HCT116 (cell line): Measurements from ENCODE around the gene HNRNPAB. TPM values are rescaled to one million over a fixed set of nuclear protein-coding genes. Genes with fewer than 3 reads are reported as not detected.

Source experiments
- ATAC-seq: fragments of 200-7000 bp; cut with Tn5 transposase; 2 replicates; pipeline ENCODE4 v1.9.1; 2020; ENCODE audit warnings: mild to moderate bottlenecking, moderate library complexity
- BruUV-seq: library from RNA; stranded (reverse); fragments of 400-500 nt; replicated peaks from 2 replicates; lab custom pipeline; 2021; lab: Mats Ljungman, UMichigan
- CTCF ChIA-PET: fragments of 300-600 bp; sonication (Branson Sonifier 250); formaldehyde crosslinking; loops from one replicate; lab custom pipeline; 2021; ENCODE audit warnings: antibody characterized with exemption; lab: Charles Lee
- POLR2A ChIA-PET: fragments of 300-600, 350-600 bp; sonication (Branson Sonifier 250); formaldehyde crosslinking; loops from one replicate; lab custom pipeline; 2021; ENCODE audit warnings: antibody characterized with exemption; lab: Charles Lee
- RAD21 ChIA-PET, 2 experiments: fragments of 300-600 bp; sonication (Branson Sonifier 250); formaldehyde crosslinking; loops; one replicate each; lab custom pipeline; 2023; ENCODE audit warnings: low total read pairs in 2 of 2; ENCODE audit not compliant: uncharacterized antibody in 2 of 2, unreplicated experiment in 2 of 2, low non-redundant PET in 1 of 2; lab: Charles Lee
- DNase-seq: peaks from one replicate; pipeline ENCODE4 v3.0.0-alpha.2; 2010; ENCODE audit warnings: low read depth, low spot score
- H2AFZ ChIP-seq: fragments of 200-600 bp; shearing (Covaris generic), sonication (generic); 2 replicates; pipeline ENCODE4 v1.6.1; 2017; ENCODE audit warnings: low read depth, mixed run types, mixed read lengths, antibody characterized with exemption, low read length; ENCODE audit not compliant: poor library complexity, severe bottlenecking
- H3K27ac ChIP-seq: 2 replicates; pipeline ENCODE4 v1.5.1; 2012; ENCODE audit warnings: low read depth, low read length
- H3K27me3 ChIP-seq: fragments of 200-600 bp; sonication (generic); 2 replicates; pipeline ENCODE4 v1.6.1; 2016; ENCODE audit warnings: mixed run types, low read length, mixed read lengths; ENCODE audit not compliant: insufficient read depth
- H3K36me3 ChIP-seq, 2 experiments: fragments of 200-500 bp in 1 of 2; fragments of 200-600 bp in 1 of 2; sonication (Bioruptor generic) in 1 of 2; sonication (generic) in 1 of 2; 2 replicates each; pipeline versions ENCODE4 v1.5.1 to v1.6.1; 2014 to 2016; ENCODE audit warnings: low read length in 2 of 2, inconsistent platforms in 1 of 2, mixed read lengths in 1 of 2, mixed run types in 1 of 2; ENCODE audit not compliant: insufficient read depth in 2 of 2, control insufficient read depth in 1 of 2
- H3K4me1 ChIP-seq, 2 experiments: fragments of 200-600 bp in 1 of 2; sonication (generic) in 1 of 2; 2 replicates each; pipeline versions ENCODE4 v1.5.1 to v1.6.1; 2012 to 2017; ENCODE audit warnings: low read length in 2 of 2, inconsistent platforms in 1 of 2, mild to moderate bottlenecking in 1 of 2, mixed read lengths in 1 of 2, mixed run types in 1 of 2, moderate library complexity in 1 of 2; ENCODE audit not compliant: insufficient read depth in 2 of 2, control insufficient read depth in 1 of 2
- H3K4me2 ChIP-seq: fragments of 200-600 bp; sonication (generic); 2 replicates; pipeline ENCODE4 v1.6.1; 2017; ENCODE audit warnings: mixed run types, low read length, mixed read lengths
- H3K4me3 ChIP-seq, 2 experiments: fragments of 200-600 bp in 1 of 2; sonication (generic) in 1 of 2; replicated peaks in 1 of 2; 2 replicates each; pipeline ENCODE4 v1.5.1; 2011 to 2016; ENCODE audit warnings: low read length in 2 of 2, control low read depth in 1 of 2, low read depth in 1 of 2, mild to moderate bottlenecking in 1 of 2, mixed read lengths in 1 of 2, mixed run types in 1 of 2
- H3K79me2 ChIP-seq: fragments of 200-600 bp; sonication (generic); 2 replicates; pipeline ENCODE4 v1.6.1; 2017; ENCODE audit warnings: mild to moderate bottlenecking, mixed run types, low read length, moderate library complexity, mixed read lengths; ENCODE audit not compliant: insufficient read depth
- H3K9ac ChIP-seq: fragments of 200-600 bp; sonication (generic); 2 replicates; pipeline ENCODE4 v1.6.1; 2016; ENCODE audit warnings: low read length, mixed read lengths
- H3K9me2 ChIP-seq: fragments of 200-600 bp; sonication (generic), shearing (Covaris generic); 2 replicates; pipeline ENCODE4 v1.6.1; 2017; ENCODE audit warnings: mixed run types, mild to moderate bottlenecking, moderate library complexity; ENCODE audit not compliant: insufficient read depth
- H3K9me3 ChIP-seq, 2 experiments: fragments of 200-500 bp in 1 of 2; fragments of 200-600 bp in 1 of 2; sonication (Bioruptor generic) in 1 of 2; sonication (generic) in 1 of 2; 2 replicates each; pipeline ENCODE4 v1.6.1; 2014 to 2017; ENCODE audit warnings: low read length in 2 of 2, mixed read lengths in 2 of 2, inconsistent platforms in 1 of 2, low read depth in 1 of 2, mild to moderate bottlenecking in 1 of 2, mixed run types in 1 of 2, moderate library complexity in 1 of 2; ENCODE audit not compliant: control insufficient read depth in 1 of 2, insufficient read depth in 1 of 2
- H4K20me1 ChIP-seq: fragments of 200-600 bp; sonication (generic), shearing (Covaris generic); 2 replicates; pipeline ENCODE4 v1.6.1; 2017; ENCODE audit warnings: mixed run types, mild to moderate bottlenecking, moderate library complexity; ENCODE audit not compliant: insufficient read depth
- EGR1 ChIP-seq: IDR thresholded peaks from 2 replicates; pipeline ENCODE4 v1.6.1; 2012; ENCODE audit warnings: low read depth
- EZH2phosphoT487 ChIP-seq: fragments of 200-600 bp; IDR thresholded peaks from 2 replicates; pipeline ENCODE4 v1.6.1; 2018; ENCODE audit warnings: antibody characterized with exemption, borderline replicate concordance
- POLR2A ChIP-seq: IDR thresholded peaks from 2 replicates; pipeline ENCODE4 v1.7.0; 2011; ENCODE audit warnings: borderline replicate concordance; ENCODE audit not compliant: insufficient read depth, insufficient read length; ENCODE audit errors: extremely low read depth
- POLR2AphosphoS5 ChIP-seq: IDR thresholded peaks from 2 replicates; pipeline ENCODE4 v1.6.1; 2011; ENCODE audit warnings: mild to moderate bottlenecking, low read depth, low read length, moderate library complexity
- TCF7L2 ChIP-seq: IDR thresholded peaks from 2 replicates; pipeline ENCODE4 v1.7.0; 2011; ENCODE audit warnings: borderline replicate concordance, inconsistent platforms; ENCODE audit not compliant: insufficient read depth, insufficient read length; ENCODE audit errors: extremely low read depth
- ZFX ChIP-seq: fragments of 450-650 bp; IDR thresholded peaks from 2 replicates; pipeline ENCODE4 v1.6.1; 2017
- intact Hi-C: fragments of 100-400 bp; cut with micrococcal nuclease; formaldehyde crosslinking; loops from 2 replicates; pipeline ENCODE4 v1.10.0; 2022
- total RNA-seq: library from RNA; stranded (reverse); gene quantifications from one replicate; pipeline ENCODE4 v1.2.1, GENCODE V29; 2021; ENCODE audit not compliant: unreplicated experiment
- TF ChIP-seq, protein P1 (sequence below), 3 experiments: fragments of 200-600 bp in 1 of 3; sonication (generic) in 1 of 3; IDR thresholded peaks in 2 of 3; conservative IDR thresholded peaks in 1 of 3; 2 replicates each; pipeline ENCODE4 v1.5.1; 2012 to 2017; ENCODE audit warnings: low read depth in 2 of 3, low read length in 2 of 3, antibody characterized with exemption in 1 of 3, borderline replicate concordance in 1 of 3, control low read depth in 1 of 3, mild to moderate bottlenecking in 1 of 3, mixed read lengths in 1 of 3, mixed run types in 1 of 3, moderate library complexity in 1 of 3; ENCODE audit not compliant: insufficient read depth in 1 of 3

Gene HNRNPAB
- total RNA-seq, 1 experiment from 2014 or later = 273 TPM

DNA sequence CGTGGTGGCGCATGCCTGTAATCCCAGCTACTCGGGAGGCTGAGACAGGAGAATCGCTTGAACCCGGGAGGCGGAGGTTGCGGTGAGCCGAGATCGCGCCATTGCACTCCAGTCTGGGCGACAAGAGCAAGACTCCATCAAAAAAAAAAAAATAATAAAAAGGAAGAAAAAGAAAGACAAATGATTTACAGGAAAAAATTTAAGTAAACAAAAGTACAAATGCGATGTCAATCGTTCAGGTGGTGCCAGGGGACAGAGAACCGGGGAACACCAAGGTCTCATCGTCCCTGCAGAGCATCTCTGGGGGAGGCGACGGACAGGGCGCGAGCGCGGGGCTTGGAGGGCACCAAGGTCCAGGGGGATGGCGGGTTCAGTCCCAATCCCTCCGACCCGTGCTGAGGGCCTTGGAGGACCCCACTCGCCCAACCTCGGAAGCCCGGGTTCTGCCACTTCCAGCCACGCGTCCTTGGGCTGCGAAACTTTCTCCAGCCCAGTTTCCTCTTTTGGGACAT is 607 bp upstream of the HNRNPAB start:
- intact Hi-C loops = no loop called here
- Histone ChIP-seq H2AFZ (no peak overlapping the region), H3K9me2 (no peaks in the 10 kb centered on the region), H3K27me3 (no peaks in the 10 kb centered on the region), H3K79me2 (peaks cover 50% of the 10 kb centered on the region), H3K4me2 (peak overlapping the region; percentile 94), H4K20me1 (peaks cover 34% of the 10 kb centered on the region), H3K4me3 (peak overlapping the region; percentile 82 to 88), H3K9me3 (no peaks in the 10 kb centered on the region), H3K27ac (peak overlapping the region; percentile 97), H3K4me1 (peaks cover 18 to 51% of the 10 kb centered on the region in 2 experiments), H3K9ac (peak overlapping the region; percentile 97)
- BruUV-seq = TSS peak; percentile 95
- no peak for DNase-seq
- TF ChIP-seq EZH2phosphoT487 = no peak
- no peak for TF ChIP-seq POLR2A
- no peak for TF ChIP-seq EGR1
- TF ChIP-seq, all 23 proteins: peak for 0
- RAD21 ChIA-PET = no interaction called here
- CTCF ChIA-PET = interaction anchor here (1.0 to 1.5 kb wide), 3 partner anchors 8 to 128 kb away, joined by 3 to 6 read pairs (median 6); no protein-coding TSS in a partner anchor
- H3K36me3 ChIP-seq = peaks cover 21 to 34% of the 10 kb centered on the region in 2 experiments
- ATAC-seq = peak; percentile 27
- POLR2A ChIA-PET = interaction anchor here (0.5 to 1.5 kb wide), 9 partner anchors 8 to 1420 kb away, joined by 3 to 6 read pairs (median 4); partner anchors contain the start of genes HNRNPH1 and NHP2

DNA sequence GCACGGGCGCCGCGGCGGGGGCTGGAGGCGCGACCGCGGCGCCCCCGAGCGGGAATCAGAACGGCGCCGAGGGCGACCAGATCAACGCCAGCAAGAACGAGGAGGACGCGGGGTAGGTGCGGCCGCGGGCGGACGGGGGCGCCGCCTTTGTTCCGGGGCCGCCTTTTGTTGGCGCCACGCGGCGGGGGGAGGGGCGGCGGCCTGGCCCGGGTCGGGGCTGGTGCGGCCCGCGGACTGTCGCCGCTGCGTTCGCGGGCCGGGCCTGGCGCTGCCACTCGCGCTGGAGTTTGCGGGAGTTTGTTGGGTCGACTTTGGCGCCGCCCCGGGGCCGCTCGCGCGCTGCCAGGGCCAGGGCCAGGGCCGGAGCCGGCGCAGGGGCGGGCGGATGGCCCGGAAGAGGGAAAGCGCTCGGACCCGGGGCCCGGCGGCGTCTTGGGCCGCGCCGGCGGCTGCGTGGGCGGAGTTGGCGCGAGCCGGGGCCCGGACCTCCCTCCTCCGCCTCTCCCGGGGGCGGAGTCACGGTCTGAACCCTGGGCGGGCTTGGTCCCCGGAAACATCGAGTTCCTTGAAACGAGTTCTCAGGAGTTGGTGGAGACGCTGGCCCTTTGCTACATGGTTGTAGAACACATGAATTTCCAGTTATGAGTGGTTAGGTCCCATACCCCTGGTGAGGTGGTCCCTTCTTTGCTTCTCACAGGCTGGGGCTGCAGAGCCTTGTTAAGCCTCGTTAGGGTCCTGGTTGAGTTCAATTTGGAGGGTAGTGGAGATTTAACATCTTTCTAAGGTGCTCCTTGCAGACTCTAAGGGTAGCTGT is 809 bp downstream of the HNRNPAB start:
- intact Hi-C loops = no loop called here

More for the DNA sequence above, 809 bp downstream of the HNRNPAB start:
- Histone ChIP-seq H2AFZ (no peak overlapping the region), H3K27ac (peak overlapping the region; percentile 97), H3K9me2 (no peaks in the 10 kb centered on the region), H3K79me2 (peaks cover 64% of the 10 kb centered on the region), H3K4me1 (peaks cover 18 to 51% of the 10 kb centered on the region in 2 experiments), H4K20me1 (peaks cover 48% of the 10 kb centered on the region), H3K4me3 (peak overlapping the region; percentile 82 to 88), H3K4me2 (peak overlapping the region; percentile 94), H3K36me3 (peaks cover 34 to 49% of the 10 kb centered on the region in 2 experiments), H3K27me3 (no peaks in the 10 kb centered on the region), H3K9ac (peak overlapping the region; percentile 97), H3K9me3 (no peaks in the 10 kb centered on the region)
- BruUV-seq = no TSS peak
- ChIA-PET RAD21 (no interaction called here), POLR2A (interaction anchor here (0.6 to 1.5 kb wide), 10 partner anchors 9 to 1419 kb away, joined by 3 to 6 read pairs (median 4); partner anchors contain the start of genes HNRNPH1, NHP2 and RUFY1), CTCF (interaction anchor here (1.0 to 2.4 kb wide), 4 partner anchors 8 to 129 kb away, joined by 3 to 6 read pairs (median 6); no protein-coding TSS in a partner anchor)
- no peak for TF ChIP-seq POLR2A
- peak; percentile 85 for TF ChIP-seq ZFX
- TF ChIP-seq, protein P1, sequence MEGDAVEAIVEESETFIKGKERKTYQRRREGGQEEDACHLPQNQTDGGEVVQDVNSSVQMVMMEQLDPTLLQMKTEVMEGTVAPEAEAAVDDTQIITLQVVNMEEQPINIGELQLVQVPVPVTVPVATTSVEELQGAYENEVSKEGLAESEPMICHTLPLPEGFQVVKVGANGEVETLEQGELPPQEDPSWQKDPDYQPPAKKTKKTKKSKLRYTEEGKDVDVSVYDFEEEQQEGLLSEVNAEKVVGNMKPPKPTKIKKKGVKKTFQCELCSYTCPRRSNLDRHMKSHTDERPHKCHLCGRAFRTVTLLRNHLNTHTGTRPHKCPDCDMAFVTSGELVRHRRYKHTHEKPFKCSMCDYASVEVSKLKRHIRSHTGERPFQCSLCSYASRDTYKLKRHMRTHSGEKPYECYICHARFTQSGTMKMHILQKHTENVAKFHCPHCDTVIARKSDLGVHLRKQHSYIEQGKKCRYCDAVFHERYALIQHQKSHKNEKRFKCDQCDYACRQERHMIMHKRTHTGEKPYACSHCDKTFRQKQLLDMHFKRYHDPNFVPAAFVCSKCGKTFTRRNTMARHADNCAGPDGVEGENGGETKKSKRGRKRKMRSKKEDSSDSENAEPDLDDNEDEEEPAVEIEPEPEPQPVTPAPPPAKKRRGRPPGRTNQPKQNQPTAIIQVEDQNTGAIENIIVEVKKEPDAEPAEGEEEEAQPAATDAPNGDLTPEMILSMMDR (IDR thresholded peaks at IDR 0.05 in 2 of 3, conservative IDR thresholded peaks at IDR 0.05 in 1 of 3; ENCODE audit: borderline replicate concordance in 1 of 3, insufficient read depth in 1 of 3, low read depth in 2 of 3, low read length in 2 of 3) = no peak
- TF ChIP-seq POLR2AphosphoS5 = peak; percentile 70
- TF ChIP-seq TCF7L2 = peak; percentile 35
- DNase-seq (no peak), ATAC-seq (peak; percentile 66)
